ENCODE data around the gene ARRB1. TPM values are rescaled to one million over a fixed set of nuclear protein-coding genes. Genes with fewer than 3 reads are reported as not detected.

The ARRB1 gene
- polyA plus RNA-seq, 1 of the 3 experiments (the other 2 are of a cell fraction), result 7.0 TPM

DNA sequence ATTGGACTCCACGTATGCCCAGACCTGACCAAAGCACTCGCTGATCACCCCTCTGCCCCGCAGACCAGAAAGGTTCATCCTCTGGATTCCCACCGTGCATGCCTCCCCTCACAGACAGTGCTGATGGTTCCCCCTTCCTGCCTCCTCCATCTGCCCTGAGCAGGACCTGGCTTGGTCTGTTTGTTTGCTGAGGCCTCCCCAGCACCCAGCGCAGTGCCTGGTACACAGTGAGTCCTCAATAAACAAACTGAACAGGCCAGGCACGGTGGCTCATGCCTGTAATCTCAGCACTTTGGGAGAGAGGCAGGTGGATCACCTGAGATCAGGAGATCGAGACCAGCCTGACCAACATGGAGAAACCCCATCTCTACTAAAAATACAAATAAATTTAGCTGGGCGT, 24.2 kb upstream of the ARRB1 start:
- WGBS (ENCODE audit: low lambda C conversion rate), result 78% methylated on average over 8 of the region's 8 CpGs
- Histone ChIP-seq H3K79me2 (ENCODE audit: insufficient read depth) (no peaks in the 10 kb centered on the region), H3K27ac (ENCODE audit: low read depth in 2 of 2, low read length in 1 of 2) (no peak overlapping the region), H3K9me3 (no peaks in the 10 kb centered on the region), H3K4me3 (ENCODE audit: low read depth in 2 of 2, low read length in 1 of 2) (no peak overlapping the region), H3K4me1 (ENCODE audit: control insufficient read depth in 1 of 2, insufficient read depth in 2 of 2, low read depth in 1 of 2, low read length in 1 of 2) (no peaks in the 10 kb centered on the region), H2AFZ (ENCODE audit: low read depth) (no peak overlapping the region), H3K9me2 (no peaks in the 10 kb centered on the region), H4K20me1 (ENCODE audit: insufficient read depth) (no peaks in the 10 kb centered on the region), H3K36me3 (replicated peaks in 1 of 2; ENCODE audit: control insufficient read depth in 1 of 2, insufficient read depth in 2 of 2, low read length in 1 of 2) (no peaks in the 10 kb centered on the region), H3K4me2 (no peak overlapping the region), H3F3A (replicated peaks; ENCODE audit: insufficient read depth) (no peaks in the 10 kb centered on the region), H3K27me3 (ENCODE audit: insufficient read depth) (no peaks in the 10 kb centered on the region), H3K9ac (no peak overlapping the region)
- CTCF ChIA-PET, result interaction anchor here (1.0 to 24.8 kb wide), 4 partner anchors 7 to 94 kb away, joined by 3 to 701 read pairs (median 24); no protein-coding TSS in a partner anchor
- TF ChIP-seq, protein P1, sequence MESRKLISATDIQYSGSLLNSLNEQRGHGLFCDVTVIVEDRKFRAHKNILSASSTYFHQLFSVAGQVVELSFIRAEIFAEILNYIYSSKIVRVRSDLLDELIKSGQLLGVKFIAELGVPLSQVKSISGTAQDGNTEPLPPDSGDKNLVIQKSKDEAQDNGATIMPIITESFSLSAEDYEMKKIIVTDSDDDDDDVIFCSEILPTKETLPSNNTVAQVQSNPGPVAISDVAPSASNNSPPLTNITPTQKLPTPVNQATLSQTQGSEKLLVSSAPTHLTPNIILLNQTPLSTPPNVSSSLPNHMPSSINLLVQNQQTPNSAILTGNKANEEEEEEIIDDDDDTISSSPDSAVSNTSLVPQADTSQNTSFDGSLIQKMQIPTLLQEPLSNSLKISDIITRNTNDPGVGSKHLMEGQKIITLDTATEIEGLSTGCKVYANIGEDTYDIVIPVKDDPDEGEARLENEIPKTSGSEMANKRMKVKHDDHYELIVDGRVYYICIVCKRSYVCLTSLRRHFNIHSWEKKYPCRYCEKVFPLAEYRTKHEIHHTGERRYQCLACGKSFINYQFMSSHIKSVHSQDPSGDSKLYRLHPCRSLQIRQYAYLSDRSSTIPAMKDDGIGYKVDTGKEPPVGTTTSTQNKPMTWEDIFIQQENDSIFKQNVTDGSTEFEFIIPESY (IDR thresholded peaks at IDR 0.05; ENCODE audit: borderline replicate concordance, low read depth), result no peak
- TF ChIP-seq, protein P2, sequence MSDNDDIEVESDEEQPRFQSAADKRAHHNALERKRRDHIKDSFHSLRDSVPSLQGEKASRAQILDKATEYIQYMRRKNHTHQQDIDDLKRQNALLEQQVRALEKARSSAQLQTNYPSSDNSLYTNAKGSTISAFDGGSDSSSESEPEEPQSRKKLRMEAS (IDR thresholded peaks at IDR 0.05; ENCODE audit: low read depth), result no peak
- TF ChIP-seq ELF1 (IDR thresholded peaks at IDR 0.05), result no peak
- TF ChIP-seq GATA2 (CRISPR knock-in tag; IDR thresholded peaks at IDR 0.05), result no peak
- no peak for TF ChIP-seq TEAD4 (IDR thresholded peaks at IDR 0.05; ENCODE audit: borderline replicate concordance, insufficient read depth)
- no peak for TF ChIP-seq FOXM1 (IDR thresholded peaks at IDR 0.05; ENCODE audit: low read depth)
- TF ChIP-seq, protein P3, sequence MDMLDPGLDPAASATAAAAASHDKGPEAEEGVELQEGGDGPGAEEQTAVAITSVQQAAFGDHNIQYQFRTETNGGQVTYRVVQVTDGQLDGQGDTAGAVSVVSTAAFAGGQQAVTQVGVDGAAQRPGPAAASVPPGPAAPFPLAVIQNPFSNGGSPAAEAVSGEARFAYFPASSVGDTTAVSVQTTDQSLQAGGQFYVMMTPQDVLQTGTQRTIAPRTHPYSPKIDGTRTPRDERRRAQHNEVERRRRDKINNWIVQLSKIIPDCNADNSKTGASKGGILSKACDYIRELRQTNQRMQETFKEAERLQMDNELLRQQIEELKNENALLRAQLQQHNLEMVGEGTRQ (IDR thresholded peaks at IDR 0.05; ENCODE audit: borderline replicate concordance, low read depth, low read length), result no peak
- TF ChIP-seq NFIC (IDR thresholded peaks at IDR 0.05; ENCODE audit: borderline replicate concordance), result no peak
- no peak for TF ChIP-seq YY1 (IDR thresholded peaks at IDR 0.05; ENCODE audit: low read depth)
- TF ChIP-seq EZH2phosphoT487 (IDR thresholded peaks at IDR 0.05; ENCODE audit: borderline replicate concordance, low read depth), result no peak
- TF ChIP-seq FOXJ3 (CRISPR knock-in tag; IDR thresholded peaks at IDR 0.05), result no peak
- TF ChIP-seq GABPA (IDR thresholded peaks at IDR 0.05; ENCODE audit: low read depth), result no peak
- TF ChIP-seq MEF2A (IDR thresholded peaks at IDR 0.05; ENCODE audit: borderline replicate concordance, low read depth), result no peak
- no peak for TF ChIP-seq RXRA (IDR thresholded peaks at IDR 0.05; ENCODE audit: borderline replicate concordance, low read depth)
- TF ChIP-seq, protein P4, sequence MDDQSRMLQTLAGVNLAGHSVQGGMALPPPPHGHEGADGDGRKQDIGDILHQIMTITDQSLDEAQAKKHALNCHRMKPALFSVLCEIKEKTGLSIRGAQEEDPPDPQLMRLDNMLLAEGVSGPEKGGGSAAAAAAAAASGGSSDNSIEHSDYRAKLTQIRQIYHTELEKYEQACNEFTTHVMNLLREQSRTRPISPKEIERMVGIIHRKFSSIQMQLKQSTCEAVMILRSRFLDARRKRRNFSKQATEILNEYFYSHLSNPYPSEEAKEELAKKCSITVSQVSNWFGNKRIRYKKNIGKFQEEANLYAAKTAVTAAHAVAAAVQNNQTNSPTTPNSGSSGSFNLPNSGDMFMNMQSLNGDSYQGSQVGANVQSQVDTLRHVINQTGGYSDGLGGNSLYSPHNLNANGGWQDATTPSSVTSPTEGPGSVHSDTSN (IDR thresholded peaks at IDR 0.05), result no peak
- POLR2A ChIA-PET, result no interaction called here
- DNase-seq, result no peak

Measured in SK-N-SH (cell line).